K562 (cell line): ENCODE results near the gene WASF2.

Experiments
- ASH1L ChIP-seq: fragments of 450-650 bp; IDR thresholded peaks from 2 replicates; pipeline ENCODE4 v1.6.1; 2018; ENCODE audit warnings: borderline replicate concordance, mild to moderate bottlenecking, low read depth; ENCODE audit not compliant: partially characterized antibody
- CBFB ChIP-seq: sonication (generic); formaldehyde crosslinking; IDR thresholded peaks from 2 replicates; pipeline ENCODE4 v1.4.0; 2020; ENCODE audit warnings: mild to moderate bottlenecking, missing genetic modification reagents
- CTCF ChIP-seq, 3 experiments: IDR thresholded peaks in 2 of 3; conservative IDR thresholded peaks in 1 of 3; 2 replicates each; pipeline ENCODE4 v1.5.1; 2011 to 2012; ENCODE audit warnings: low read length in 3 of 3, mild to moderate bottlenecking in 3 of 3, control low read depth in 2 of 3, improper control_type of control experiment in 1 of 3, inconsistent platforms in 1 of 3, low read depth in 1 of 3, mixed read lengths in 1 of 3, moderate library complexity in 1 of 3; ENCODE audit not compliant: insufficient read depth in 2 of 3
- ELK3 ChIP-seq: fragments of 450-650 bp; formaldehyde crosslinking; IDR thresholded peaks from 2 replicates; pipeline ENCODE4 v1.4.0; 2020; ENCODE audit warnings: mild to moderate bottlenecking
- FOXP1 ChIP-seq: sonication (generic); formaldehyde crosslinking; IDR thresholded peaks from 2 replicates; pipeline ENCODE4 v1.8.0; 2022; ENCODE audit warnings: mild to moderate bottlenecking, missing genetic modification reagents
- MXI1 ChIP-seq: IDR thresholded peaks from 2 replicates; pipeline ENCODE4 v1.6.1; 2011; ENCODE audit warnings: low read depth, mild to moderate bottlenecking, improper control_type of control experiment, low read length
- NFE2 ChIP-seq: IDR thresholded peaks from 2 replicates; pipeline ENCODE4 v1.6.1; 2014; ENCODE audit warnings: antibody characterized with exemption, low read depth
- NFIC ChIP-seq: fragments of 450-650 bp; IDR thresholded peaks from 2 replicates; pipeline ENCODE4 v1.6.1; 2017; ENCODE audit warnings: mild to moderate bottlenecking, inconsistent platforms
- NFXL1 ChIP-seq: fragments of 450-650 bp; formaldehyde crosslinking; IDR thresholded peaks from 2 replicates; pipeline ENCODE4 v1.4.0; 2021; ENCODE audit warnings: mild to moderate bottlenecking
- POLR2A ChIP-seq: fragments of 450-650 bp; conservative IDR thresholded peaks from 2 replicates; pipeline ENCODE4 v1.6.1; 2016
- SRSF9 ChIP-seq: fragments of 200-400 bp; formaldehyde crosslinking; IDR thresholded peaks from 2 replicates; pipeline ENCODE4 v1.6.1; 2017; ENCODE audit warnings: low read depth, low read length, borderline replicate concordance
- USF2 ChIP-seq: sonication (generic); formaldehyde crosslinking; IDR thresholded peaks from 2 replicates; pipeline ENCODE4 v1.5.0; 2020; ENCODE audit warnings: missing genetic modification reagents
- ZNF224 ChIP-seq: sonication (generic); formaldehyde crosslinking; IDR thresholded peaks from 2 replicates; pipeline ENCODE4 v1.8.0; 2022; ENCODE audit warnings: mild to moderate bottlenecking, missing genetic modification reagents
- TF ChIP-seq, protein P1 (sequence below): IDR thresholded peaks from 2 replicates; pipeline ENCODE4 v1.6.1; 2014; ENCODE audit warnings: antibody characterized with exemption

GRCh38 chr1:27417713-27418112, 72.3 kb downstream of the WASF2 start:
- TF ChIP-seq CBFB (CRISPR knock-in tag) (no peak), ZNF224 (CRISPR knock-in tag) (no peak), NFE2 (no peak), USF2 (CRISPR knock-in tag) (no peak), POLR2A (no peak), SRSF9 (no peak), FOXP1 (no peak), NFIC (no peak), ASH1L (no peak), CTCF (IDR thresholded peaks at IDR 0.05 in 2 of 3, conservative IDR thresholded peaks at IDR 0.05 in 1 of 3; ENCODE audit: insufficient read depth in 2 of 3, low read depth in 1 of 3, low read length in 3 of 3) (no peak), NFXL1 (CRISPR knock-in tag) (no peak), MXI1 (no peak), ELK3 (CRISPR knock-in tag) (no peak)
- TF ChIP-seq, protein P1, sequence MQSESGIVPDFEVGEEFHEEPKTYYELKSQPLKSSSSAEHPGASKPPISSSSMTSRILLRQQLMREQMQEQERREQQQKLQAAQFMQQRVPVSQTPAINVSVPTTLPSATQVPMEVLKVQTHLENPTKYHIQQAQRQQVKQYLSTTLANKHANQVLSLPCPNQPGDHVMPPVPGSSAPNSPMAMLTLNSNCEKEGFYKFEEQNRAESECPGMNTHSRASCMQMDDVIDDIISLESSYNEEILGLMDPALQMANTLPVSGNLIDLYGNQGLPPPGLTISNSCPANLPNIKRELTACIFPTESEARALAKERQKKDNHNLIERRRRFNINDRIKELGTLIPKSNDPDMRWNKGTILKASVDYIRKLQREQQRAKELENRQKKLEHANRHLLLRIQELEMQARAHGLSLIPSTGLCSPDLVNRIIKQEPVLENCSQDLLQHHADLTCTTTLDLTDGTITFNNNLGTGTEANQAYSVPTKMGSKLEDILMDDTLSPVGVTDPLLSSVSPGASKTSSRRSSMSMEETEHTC, result no peak
